Lung (tissue), 12 donors: ENCODE measurements around the gene ST6GALNAC3. TPM values are rescaled to one million over a fixed set of nuclear protein-coding genes. Genes with fewer than 3 reads are reported as not detected.

ENCODE experiments used
- ATAC-seq: fragments of 200-7000 bp; cut with Tn5 transposase; one replicate; pipeline ENCODE4 v1.9.1; 2020; ENCODE audit warnings: moderate number of reproducible peaks; ENCODE audit not compliant: insufficient read depth, low FRiP score
- DNase-seq, 3 donors: peaks; one replicate each; pipeline ENCODE4 v3.0.0-alpha.2; 2013 to 2017
- H3K27ac ChIP-seq, 2 donors: one replicate each; pipeline ENCODE4 v1.5.1; 2013; ENCODE audit warnings: mild to moderate bottlenecking in 2 of 2, moderate library complexity in 2 of 2, control low read depth in 1 of 2, inconsistent platforms in 1 of 2, low read depth in 1 of 2, low read length in 1 of 2
- H3K27me3 ChIP-seq, 3 donors: one replicate each; pipeline ENCODE4 v1.5.1; 2013; ENCODE audit warnings: low read length in 2 of 3; ENCODE audit not compliant: control insufficient read depth in 3 of 3, insufficient read depth in 3 of 3
- H3K36me3 ChIP-seq, 4 donors: one replicate each; pipeline ENCODE4 v1.5.1; 2013; ENCODE audit warnings: low read length in 4 of 4, mild to moderate bottlenecking in 1 of 4, moderate library complexity in 1 of 4; ENCODE audit not compliant: control insufficient read depth in 4 of 4, insufficient read depth in 4 of 4
- H3K4me1 ChIP-seq, 5 donors: one replicate each; pipeline ENCODE4 v1.5.1; 2013; ENCODE audit warnings: low read length in 5 of 5, mild to moderate bottlenecking in 2 of 5, moderate library complexity in 1 of 5; ENCODE audit not compliant: control insufficient read depth in 5 of 5, insufficient read depth in 5 of 5
- H3K4me3 ChIP-seq: one replicate; pipeline ENCODE4 v1.5.1; 2013; ENCODE audit warnings: mild to moderate bottlenecking, control low read depth, moderate library complexity
- H3K9ac ChIP-seq, 2 donors: one replicate each; pipeline ENCODE4 v1.5.1; 2013; ENCODE audit warnings: low read length in 2 of 2, control low read depth in 1 of 2; ENCODE audit not compliant: insufficient read depth in 1 of 2
- H3K9me3 ChIP-seq, 4 donors: one replicate each; pipeline ENCODE4 v1.5.1; 2013; ENCODE audit warnings: low read length in 3 of 4, mild to moderate bottlenecking in 1 of 4, moderate library complexity in 1 of 4; ENCODE audit not compliant: control insufficient read depth in 4 of 4, insufficient read depth in 3 of 4
- CTCF ChIP-seq: IDR thresholded peaks from 2 replicates; pipeline ENCODE4 v1.5.1; 2012; ENCODE audit warnings: mild to moderate bottlenecking; ENCODE audit errors: control extremely low read depth, extremely low read depth
- WGBS, 2 donors: extraction: QIAGEN DNeasy Blood & Tissue Kit; methylation state at CpG; one replicate each; pipeline ENCODE4 v1.1.7; 2013; 5-methylcytosine and 5-hydroxymethylcytosine counted together
- polyA plus RNA-seq, 2 donors: library from polyadenylated mRNA; stranded (reverse); fragments of 200-250 nt; gene quantifications; one replicate each; pipeline ENCODE4 v1.2.1, GENCODE V29; 2013
- total RNA-seq, 2 donors: library from RNA; depleted of rRNA in 1 of 2; stranded (reverse); fragments of >200 nt in 1 of 2; gene quantifications; one replicate each; pipeline ENCODE4 v1.2.1, GENCODE V29; 2014 to 2021
- donor health status: control.
- donor health status: control.
- donor health status: Bipolar disorder and iron deficiency.
- donor health status: healthy.
- donor health status: DM: yes; HTN: yes; CAD: no.

The ST6GALNAC3 gene
- total and polyA plus RNA-seq, 4 donors = 2.7 to 17.9 (median 12.2) TPM

DNA sequence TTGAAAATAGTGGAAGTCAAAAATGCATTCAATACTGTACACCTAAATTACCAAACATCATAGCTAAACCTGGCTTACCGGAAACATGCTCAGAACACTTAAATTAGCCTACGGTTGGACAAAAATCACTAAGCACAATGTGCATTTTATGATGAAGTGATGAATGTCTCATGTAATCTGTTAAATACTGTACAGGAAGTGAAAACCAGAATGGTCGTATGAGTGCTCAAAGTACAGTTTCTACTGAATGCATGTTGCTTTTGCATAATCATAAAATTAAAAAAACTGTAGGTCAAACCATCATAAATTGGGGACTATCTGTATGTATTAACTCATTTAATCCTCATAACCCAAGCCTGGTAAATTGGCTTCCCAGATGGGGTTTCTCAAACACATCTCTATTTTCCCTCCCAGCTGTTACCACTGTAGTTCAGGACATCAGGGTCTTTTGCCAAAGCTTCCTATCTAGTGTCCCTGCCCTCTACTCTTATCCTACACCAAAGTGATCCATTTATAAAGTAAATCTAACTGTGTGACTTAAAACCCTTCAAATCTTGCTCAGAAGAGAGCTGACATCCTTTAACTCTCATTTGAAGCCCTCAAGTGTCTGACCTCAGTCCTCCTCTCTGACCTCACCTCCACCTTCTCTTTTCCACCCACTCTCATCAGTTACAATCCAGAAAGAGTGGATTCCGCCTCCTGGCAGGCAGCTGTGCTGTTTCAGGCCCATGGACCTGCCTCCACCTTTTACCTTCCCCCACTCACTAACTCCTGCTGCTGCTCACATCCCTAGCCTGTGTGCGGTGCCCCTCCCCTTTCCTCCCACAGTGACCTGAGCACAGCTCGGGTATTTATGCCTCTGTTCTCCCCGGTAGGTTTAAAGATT lies 436.4 kb downstream of the ST6GALNAC3 start:
- no peak overlapping the region for H3K27ac ChIP-seq
- DNase-seq = peak in 2 of 3 donors; percentile 59 to 70
- H3K36me3 ChIP-seq = no peaks in the 10 kb centered on the region
- no peaks in the 10 kb centered on the region for H3K27me3 ChIP-seq
- no peak for ATAC-seq
- WGBS, 2 donors = 49 to 52% methylated on average over 7 of the region's 7 CpGs
- no peak for TF ChIP-seq CTCF
- peaks cover 0 to 11% (median 0%) of the 10 kb centered on the region in 5 donors for H3K4me1 ChIP-seq
- no peak overlapping the region for H3K9ac ChIP-seq
- H3K9me3 ChIP-seq = no peaks in the 10 kb centered on the region
- H3K4me3 ChIP-seq = no peak overlapping the region

GRCh38 chr1:76511558-76512179 lies 437.1 kb downstream of the ST6GALNAC3 start:
- Histone ChIP-seq H3K4me1 (peaks cover 0 to 11% (median 0%) of the 10 kb centered on the region in 5 donors), H3K27ac (no peak overlapping the region), H3K4me3 (no peak overlapping the region), H3K9me3 (no peaks in the 10 kb centered on the region), H3K9ac (no peak overlapping the region), H3K27me3 (no peaks in the 10 kb centered on the region), H3K36me3 (no peaks in the 10 kb centered on the region)
- TF ChIP-seq CTCF = no peak
- DNase-seq (peak in 1 of 3 donors; percentile 17), ATAC-seq (no peak)
- 53 to 77% methylated on average over 5 of the region's 5 CpGs for WGBS, 2 donors

DNA sequence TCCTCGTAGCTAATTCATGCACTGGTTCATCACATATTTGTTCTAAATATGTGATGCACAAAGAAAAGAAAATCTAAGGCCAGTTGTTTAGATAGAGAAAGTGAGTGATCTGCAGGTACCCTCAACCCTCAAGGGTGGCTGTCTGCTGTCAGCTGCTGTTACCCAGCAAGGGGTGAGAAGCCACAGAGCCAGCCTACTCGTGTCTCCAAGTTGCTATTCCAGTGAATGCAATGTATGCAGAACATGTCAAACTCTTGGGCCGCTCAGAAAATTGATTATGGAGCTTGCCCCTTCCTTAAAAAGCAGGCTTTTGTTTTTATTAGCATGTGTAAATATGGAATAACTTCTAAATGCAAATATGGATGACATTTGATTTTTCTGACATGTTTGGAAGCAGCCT lies 456.4 kb downstream of the ST6GALNAC3 start:
- ATAC-seq = no peak
- TF ChIP-seq CTCF = no peak
- no peaks in the 10 kb centered on the region for H3K4me1 ChIP-seq
- no peak overlapping the region for H3K27ac ChIP-seq
- no peak overlapping the region for H3K4me3 ChIP-seq
- WGBS, 2 donors = 84 to 88% methylated on average over 3 of the region's 3 CpGs
- no peaks in the 10 kb centered on the region for H3K27me3 ChIP-seq
- no peaks in the 10 kb centered on the region for H3K9me3 ChIP-seq
- H3K36me3 ChIP-seq = no peaks in the 10 kb centered on the region
- H3K9ac ChIP-seq = no peak overlapping the region
- no peak for DNase-seq
